Ovary (tissue), 9 donors: Measurements from ENCODE around the gene E2F8. TPM values are rescaled to one million over a fixed set of nuclear protein-coding genes. Genes with fewer than 3 reads are reported as not detected.

ENCODE experiments used
- DNase-seq, 5 donors: peaks; one replicate each; pipeline ENCODE4 v3.0.0-alpha.2; 2019 to 2020
- H3K27ac ChIP-seq, 2 donors: fragments of 200-600 bp; one replicate each; pipeline versions ENCODE4 v1.5.1 to v1.8.0; 2019 to 2022
- H3K27me3 ChIP-seq: fragments of 200-600 bp; one replicate; pipeline ENCODE4 v1.8.0; 2022
- H3K36me3 ChIP-seq: fragments of 200-600 bp; sonication (generic); one replicate; pipeline ENCODE4 v1.5.1; 2019
- H3K4me1 ChIP-seq: one replicate; pipeline ENCODE4 v1.8.1; 2013; ENCODE audit warnings: mild to moderate bottlenecking, moderate library complexity; ENCODE audit not compliant: insufficient read depth
- H3K4me3 ChIP-seq: fragments of 200-600 bp; sonication (generic); one replicate; pipeline ENCODE4 v1.5.1; 2017
- H3K9me3 ChIP-seq, 2 donors: fragments of 200-600 bp in 1 of 2; sonication (generic) in 1 of 2; one replicate each; pipeline versions ENCODE4 v1.5.1 to v1.8.1; 2013 to 2019; ENCODE audit warnings: mild to moderate bottlenecking in 1 of 2, moderate library complexity in 1 of 2
- EP300 ChIP-seq: sonication (generic); formaldehyde crosslinking; IDR thresholded peaks from one replicate; pipeline ENCODE4 v1.6.1; 2017; ENCODE audit warnings: antibody characterized with exemption
- POLR2A ChIP-seq: fragments of 450-650 bp; IDR thresholded peaks from one replicate; pipeline ENCODE4 v1.6.1; 2017; ENCODE audit warnings: antibody characterized with exemption, mild to moderate bottlenecking, moderate library complexity
- WGBS, 3 donors: extraction: QIAGEN DNeasy Blood & Tissue Kit in 1 of 3; methylation state at CpG; one replicate each; pipeline versions ENCODE4 v1.1.5 to v1.1.7; 2013 to 2017; 5-methylcytosine and 5-hydroxymethylcytosine counted together
- intact Hi-C, 4 donors: fragments of 100-400 bp; cut with DNase I; formaldehyde crosslinking; loops; one replicate each; pipeline versions ENCODE4 v1.11.0 to v1.15.1; 2022 to 2023
- polyA plus RNA-seq, 2 donors: library from polyadenylated mRNA; stranded (reverse); fragments of 200-250 nt in 1 of 2; fragments of 350-450 nt in 1 of 2; fragmentation: Illumina TruSeq in 1 of 2; extraction: RNeasy Lipid Tissue Mini Kit (QIAGEN cat#74804) in 1 of 2; gene quantifications; one replicate each; pipeline ENCODE4 v1.2.3, GENCODE V29; 2013 to 2014
- total RNA-seq, 7 donors: library from RNA; depleted of rRNA in 2 of 7; stranded (reverse); fragments of >200 nt in 2 of 7; fragmentation: NEBNext Ultra II Directional in 3 of 7; extraction: Animal tissue kit (Norgen Biotek cat#: 25700) in 3 of 7; gene quantifications; one replicate each; pipeline versions ENCODE4 v1.1.0 to v1.2.4, GENCODE V29; 2016 to 2023
- TF ChIP-seq, protein P1 (sequence below), 3 donors: fragments of 450-650 bp in 2 of 3; fragments of 200-600 bp in 1 of 3; IDR thresholded peaks; one replicate each; pipeline versions ENCODE4 v1.5.1 to v1.8.0; 2016 to 2022; ENCODE audit warnings: antibody characterized with exemption in 3 of 3, mild to moderate bottlenecking in 1 of 3
- donor health status: DM: no; HTN: no; CAD: no; lungs with moderate emphysema.
- donor health status: DM: no; HTN: no; CAD: no.
- donor health status: Bipolar disorder and iron deficiency.
- donor health status: DM: yes; HTN: yes; CAD: no.
- donor health status: DM: no; HTN: no; CAD: no.
- donor health status: DM: yes; HTN: yes; CAD: no.

E2F8 gene
- total and polyA plus RNA-seq, 9 donors = 0.08 to 0.80 (median 0.36) TPM; not detected in 3

DNA sequence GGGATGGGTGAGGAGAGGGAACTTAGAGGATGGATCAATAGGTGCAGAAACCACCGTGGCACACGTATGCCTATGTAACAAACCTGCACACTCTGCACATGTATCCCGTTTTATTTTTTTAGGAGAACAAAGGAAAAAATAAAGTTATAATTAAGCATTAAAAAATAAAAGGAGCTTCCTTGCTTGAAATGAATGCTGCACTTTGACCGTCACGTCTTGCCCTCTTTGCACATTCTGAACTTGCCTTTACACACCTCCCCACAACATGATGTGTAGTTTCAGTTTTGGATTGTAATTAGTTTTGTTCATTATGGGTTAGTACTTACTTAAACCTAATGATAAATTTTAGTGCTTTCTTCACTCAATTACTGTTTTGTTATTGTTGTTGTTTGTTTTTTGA lies 35.9 kb downstream of the E2F8 start:
- H3K27me3 ChIP-seq = no peaks in the 10 kb centered on the region
- TF ChIP-seq, protein P1, sequence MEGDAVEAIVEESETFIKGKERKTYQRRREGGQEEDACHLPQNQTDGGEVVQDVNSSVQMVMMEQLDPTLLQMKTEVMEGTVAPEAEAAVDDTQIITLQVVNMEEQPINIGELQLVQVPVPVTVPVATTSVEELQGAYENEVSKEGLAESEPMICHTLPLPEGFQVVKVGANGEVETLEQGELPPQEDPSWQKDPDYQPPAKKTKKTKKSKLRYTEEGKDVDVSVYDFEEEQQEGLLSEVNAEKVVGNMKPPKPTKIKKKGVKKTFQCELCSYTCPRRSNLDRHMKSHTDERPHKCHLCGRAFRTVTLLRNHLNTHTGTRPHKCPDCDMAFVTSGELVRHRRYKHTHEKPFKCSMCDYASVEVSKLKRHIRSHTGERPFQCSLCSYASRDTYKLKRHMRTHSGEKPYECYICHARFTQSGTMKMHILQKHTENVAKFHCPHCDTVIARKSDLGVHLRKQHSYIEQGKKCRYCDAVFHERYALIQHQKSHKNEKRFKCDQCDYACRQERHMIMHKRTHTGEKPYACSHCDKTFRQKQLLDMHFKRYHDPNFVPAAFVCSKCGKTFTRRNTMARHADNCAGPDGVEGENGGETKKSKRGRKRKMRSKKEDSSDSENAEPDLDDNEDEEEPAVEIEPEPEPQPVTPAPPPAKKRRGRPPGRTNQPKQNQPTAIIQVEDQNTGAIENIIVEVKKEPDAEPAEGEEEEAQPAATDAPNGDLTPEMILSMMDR (IDR thresholded peaks at IDR 0.05) = no peak
- TF ChIP-seq POLR2A (no peak), EP300 (no peak)
- DNase-seq = no peak
- intact Hi-C loops = no loop called here
- H3K4me3 ChIP-seq = no peak overlapping the region
- no peak overlapping the region for H3K27ac ChIP-seq
- no peaks in the 10 kb centered on the region for H3K4me1 ChIP-seq
- H3K36me3 ChIP-seq = no peaks in the 10 kb centered on the region
- WGBS, 3 donors = 88 to 91% (median 91%) methylated on average over 5 of the region's 5 CpGs
- no peaks in the 10 kb centered on the region for H3K9me3 ChIP-seq

DNA sequence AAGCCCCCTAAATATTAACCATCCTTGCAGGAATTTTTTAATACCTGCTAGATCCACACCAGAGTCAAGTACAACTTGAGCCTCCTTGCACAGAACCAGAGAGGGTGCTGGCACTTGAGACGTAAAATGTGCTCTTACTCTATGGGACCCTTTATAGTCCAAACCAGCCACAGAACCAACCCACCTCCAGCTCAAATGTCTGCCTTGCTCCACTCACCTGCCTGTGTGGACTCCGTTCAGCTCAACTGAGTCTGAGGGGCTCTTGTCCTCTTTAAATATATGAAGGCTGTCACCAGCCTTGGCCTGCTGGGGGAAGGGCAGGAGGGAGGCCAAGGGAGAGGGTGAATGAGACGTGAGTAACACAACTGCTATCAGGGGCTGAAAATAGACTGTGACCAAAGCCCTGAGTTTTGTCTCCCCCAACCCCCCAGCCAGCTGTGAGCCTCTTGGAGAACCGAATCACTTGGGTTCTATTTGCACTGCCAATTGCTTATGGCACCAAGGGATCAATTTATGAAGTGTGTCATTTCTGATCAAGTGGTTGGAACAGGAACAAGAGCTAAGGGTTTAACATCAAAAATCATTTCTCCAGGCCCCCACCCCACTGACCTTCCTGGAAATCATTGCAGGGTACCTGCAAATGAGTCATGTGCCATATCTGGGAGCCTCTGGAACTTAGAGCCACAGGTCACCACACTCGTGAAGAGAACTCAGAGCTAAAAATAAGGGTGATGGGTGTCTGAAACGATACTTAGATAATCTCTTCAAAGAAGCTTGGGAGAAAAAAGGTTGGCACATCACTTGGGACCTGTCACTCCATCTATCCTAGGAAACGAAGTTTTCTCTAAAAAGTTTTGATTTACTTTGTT lies 38.8 kb downstream of the E2F8 start, which contains the start of gene CSRP3:
CSRP3 (minus strand) TSS at position 247 of the 869 bp plus-strand sequence. CDS start 9,535 bp downstream, outside the sequence.
- Histone ChIP-seq H3K4me3 (no peak within 1 kb of the TSS), H3K4me1 (no peaks in the 10 kb centered on the region), H3K27me3 (no peaks in the 10 kb centered on the region), H3K9me3 (no peaks in the 10 kb centered on the region), H3K36me3 (no peaks in the 10 kb centered on the region), H3K27ac (no peak within 1 kb of the TSS)
- 70 to 79% (median 74%) methylated on average over 7 of the region's 7 CpGs for whole genome bisulfite sequencing, 3 donors
- intact Hi-C loops = no loop called here
- DNase-seq = no peak
- TF ChIP-seq EP300 (no peak), POLR2A (no peak)
- TF ChIP-seq, protein P1 (IDR thresholded peaks at IDR 0.05) = no peak

DNA sequence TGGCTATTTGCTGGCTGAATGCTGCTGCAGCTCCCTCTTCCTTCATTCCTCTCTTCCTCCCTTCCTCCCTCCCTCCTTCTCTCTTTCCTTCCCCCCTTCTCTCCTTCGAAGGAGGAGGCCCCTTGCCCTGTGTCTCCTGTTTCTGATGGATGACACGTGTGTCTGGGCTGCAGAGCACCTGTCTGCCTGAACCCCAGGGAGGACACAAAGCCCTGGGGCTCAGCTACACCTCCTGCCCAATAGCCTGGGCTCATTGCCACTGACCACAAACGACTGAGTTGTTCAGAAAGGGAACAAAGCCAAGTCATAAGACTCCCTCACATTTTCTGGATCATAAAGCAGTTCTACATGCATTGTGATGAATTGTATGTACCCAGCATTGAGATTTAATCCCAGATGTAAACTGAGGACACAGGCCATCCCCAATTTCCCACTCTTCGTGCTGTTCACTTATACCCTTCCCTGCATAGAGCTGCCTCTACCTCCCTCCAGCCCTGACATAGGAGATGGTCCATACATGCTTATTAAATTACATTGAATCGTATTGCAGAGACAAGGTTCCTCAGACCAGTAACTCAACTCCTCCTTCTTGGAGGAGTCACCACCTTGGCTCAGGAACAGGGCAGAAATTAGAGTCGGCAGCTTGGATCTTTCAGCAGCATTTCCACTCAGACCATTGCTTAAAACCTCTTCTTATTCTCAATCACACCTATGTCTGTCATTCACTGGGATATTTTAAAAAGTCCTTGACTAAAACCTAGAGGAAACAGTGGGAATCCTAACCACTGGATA lies 40.1 kb downstream of the E2F8 start:
- intact Hi-C loops = no loop called here
- Histone ChIP-seq H3K9me3 (no peaks in the 10 kb centered on the region), H3K4me1 (no peaks in the 10 kb centered on the region), H3K4me3 (no peak overlapping the region), H3K27me3 (no peaks in the 10 kb centered on the region), H3K27ac (no peak overlapping the region), H3K36me3 (no peaks in the 10 kb centered on the region)
- no peak for TF ChIP-seq EP300
- TF ChIP-seq, protein P1 (IDR thresholded peaks at IDR 0.05) = no peak
- TF ChIP-seq POLR2A = no peak
- no peak for DNase-seq
- 8 to 11% (median 11%) methylated on average over 6 of the region's 6 CpGs for WGBS, 3 donors

DNA sequence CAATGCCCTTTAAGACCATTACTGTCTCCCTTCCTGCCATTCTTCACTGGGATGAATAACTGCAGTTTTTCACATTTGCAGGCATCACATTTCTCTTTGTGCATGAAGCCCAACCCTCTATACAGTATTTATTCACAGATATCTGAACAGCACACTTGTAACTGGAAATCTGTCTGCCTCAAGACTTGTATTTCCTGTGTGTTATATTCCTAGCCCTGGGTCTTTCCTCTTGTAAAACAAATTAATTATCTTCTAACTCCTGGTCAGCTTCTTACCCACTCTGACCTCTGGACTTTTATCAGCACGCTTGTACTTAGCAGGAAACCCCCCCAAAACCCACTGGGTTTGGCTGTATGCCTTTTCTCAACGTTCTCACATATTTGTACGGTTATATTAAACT lies 41.0 kb downstream of the E2F8 start:
- H3K4me1 ChIP-seq = no peaks in the 10 kb centered on the region
- TF ChIP-seq, protein P1 (IDR thresholded peaks at IDR 0.05) = no peak
- TF ChIP-seq POLR2A (no peak), EP300 (no peak)

More for the DNA sequence above, 41.0 kb downstream of the E2F8 start:
- Histone ChIP-seq H3K27ac (no peak overlapping the region), H3K9me3 (no peaks in the 10 kb centered on the region), H3K27me3 (no peaks in the 10 kb centered on the region), H3K36me3 (no peaks in the 10 kb centered on the region), H3K4me3 (no peak overlapping the region)
- DNase-seq = no peak
- intact Hi-C loops = no loop called here
- WGBS, 3 donors = 2 to 4% (median 4%) methylated on average over 3 of the region's 3 CpGs
